Large intestine (tissue), 3 donors: Measurements from ENCODE around the gene NECAB3. TPM values are rescaled to one million over a fixed set of nuclear protein-coding genes. Genes with fewer than 3 reads are reported as not detected.

ENCODE experiments used
- DNase-seq, 2 donors: peaks; one replicate each; pipeline versions ENCODE4 v3.0.0 to v3.0.0-alpha.2; 2013
- H3K27ac ChIP-seq: one replicate; pipeline ENCODE4 v1.5.1; 2013; ENCODE audit warnings: low read length
- H3K27me3 ChIP-seq: 2 replicates; pipeline ENCODE4 v1.6.1; 2013; ENCODE audit warnings: low read length; ENCODE audit not compliant: control insufficient read depth, insufficient read depth
- H3K36me3 ChIP-seq: 2 replicates; pipeline ENCODE4 v1.6.1; 2013; ENCODE audit warnings: low read length; ENCODE audit not compliant: control insufficient read depth, insufficient read depth
- H3K4me1 ChIP-seq: one replicate; pipeline ENCODE4 v1.6.1; 2013; ENCODE audit warnings: low read length; ENCODE audit not compliant: control insufficient read depth, insufficient read depth
- H3K4me3 ChIP-seq: one replicate; pipeline ENCODE4 v1.5.1; 2013; ENCODE audit warnings: low read length
- H3K9me3 ChIP-seq: one replicate; pipeline ENCODE4 v1.6.1; 2013; ENCODE audit warnings: mild to moderate bottlenecking, low read depth, low read length, moderate library complexity; ENCODE audit not compliant: control insufficient read depth
- WGBS: methylation state at CpG from one replicate; pipeline ENCODE4 v1.1.5; 2013; ENCODE audit warnings: low lambda C conversion rate; ENCODE audit not compliant: insufficient coverage; 5-methylcytosine and 5-hydroxymethylcytosine counted together
- polyA plus RNA-seq: library from polyadenylated mRNA; unstranded; fragments of 120-200 nt; gene quantifications from one replicate; pipeline ENCODE4 v1.2.1, GENCODE V29; 2013

The NECAB3 gene
- polyA plus RNA-seq, 1 donor: 27.8 TPM

DNA sequence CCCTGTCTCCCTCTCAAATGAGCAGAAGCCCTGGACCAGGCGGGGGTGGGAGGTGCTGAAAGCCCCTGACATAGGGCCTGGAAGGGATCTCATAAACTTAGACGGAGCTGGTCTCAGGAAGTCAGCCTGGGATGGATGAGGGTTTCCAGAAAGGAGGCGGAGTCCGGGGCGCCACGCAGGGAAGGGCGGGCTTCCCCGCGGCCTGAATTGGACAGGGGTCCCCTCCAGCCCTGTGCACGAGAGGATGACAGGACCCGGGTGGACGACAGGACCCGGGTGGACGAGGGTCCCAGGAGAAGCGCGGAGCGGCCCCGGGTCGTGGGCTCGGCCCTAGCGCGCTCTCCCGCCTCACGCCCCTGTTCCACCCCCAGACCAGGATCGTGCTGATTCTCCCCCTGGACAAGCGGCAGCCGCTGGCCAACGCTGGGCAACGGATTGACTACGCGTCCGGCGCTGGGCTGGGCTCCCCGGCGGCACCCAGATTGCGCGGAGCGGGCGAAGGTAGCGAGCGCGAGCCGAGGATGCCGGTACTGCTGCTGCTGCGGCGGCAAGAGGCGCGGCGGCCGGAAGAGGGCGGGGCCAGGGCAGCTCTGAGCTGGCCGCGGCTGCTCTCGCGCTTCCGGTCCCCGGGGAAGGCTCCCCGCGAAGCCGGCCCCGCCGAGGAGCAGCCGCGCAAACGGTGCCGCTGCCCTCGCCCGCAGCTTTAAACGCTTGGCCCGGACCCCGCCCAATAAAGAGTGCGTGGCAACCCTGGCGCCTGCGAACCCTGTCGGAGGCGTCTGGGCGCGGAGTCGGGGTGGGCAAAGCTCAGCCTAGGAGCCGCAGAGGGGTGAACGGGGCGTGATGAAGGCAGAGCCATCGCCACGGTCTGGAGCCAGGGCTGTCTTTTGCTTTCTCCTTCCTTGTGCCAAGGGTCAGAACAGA lies 10.8 kb downstream of the NECAB3 start:
- DNase-seq: peak; percentile 71 to 86
- Histone ChIP-seq H3K4me1 (peaks cover 27% of the 10 kb centered on the region), H3K36me3 (peaks cover 21% of the 10 kb centered on the region), H3K4me3 (peak overlapping the region; percentile 90), H3K9me3 (peaks cover 6% of the 10 kb centered on the region), H3K27me3 (no peaks in the 10 kb centered on the region), H3K27ac (peak overlapping the region; percentile 84)
- WGBS: no CpG with 5 or more reads among the region's 84 CpGs

DNA sequence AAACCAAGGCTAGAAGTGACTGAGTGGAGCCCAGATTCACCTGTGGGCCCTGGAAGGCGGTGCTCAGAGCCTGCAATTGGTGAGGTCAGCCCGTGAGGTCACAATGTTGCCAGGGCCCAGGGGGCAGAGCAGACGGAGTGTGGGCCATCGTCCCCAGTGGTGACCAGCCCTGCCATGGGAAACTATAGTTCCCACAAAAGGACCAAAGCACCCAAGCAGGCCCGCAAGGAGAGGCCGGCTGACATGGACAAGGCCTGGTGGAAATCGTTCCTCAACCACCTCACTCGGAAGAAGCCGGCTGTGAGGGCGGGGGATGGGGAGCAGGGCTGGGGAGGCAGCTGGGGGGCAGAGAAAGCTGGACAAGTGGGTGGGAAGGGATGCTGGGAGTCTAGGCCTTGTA lies 12.1 kb downstream of the NECAB3 start, which contains the start of gene C20orf144:
TSS of gene C20orf144 (plus strand) at position 156 of the 400 bp plus-strand sequence. CDS start at position 175, 19 bp downstream.
- Histone ChIP-seq H3K27me3 (no peaks in the 10 kb centered on the region), H3K4me3 (peak within 1 kb of the TSS; percentile 90), H3K27ac (peak within 1 kb of the TSS; percentile 84), H3K36me3 (peaks cover 33% of the 10 kb centered on the region), H3K4me1 (peaks cover 18% of the 10 kb centered on the region), H3K9me3 (peaks cover 3% of the 10 kb centered on the region)
- no peak for DNase-seq
- no CpG with 5 or more reads among the region's 10 CpGs for WGBS

DNA sequence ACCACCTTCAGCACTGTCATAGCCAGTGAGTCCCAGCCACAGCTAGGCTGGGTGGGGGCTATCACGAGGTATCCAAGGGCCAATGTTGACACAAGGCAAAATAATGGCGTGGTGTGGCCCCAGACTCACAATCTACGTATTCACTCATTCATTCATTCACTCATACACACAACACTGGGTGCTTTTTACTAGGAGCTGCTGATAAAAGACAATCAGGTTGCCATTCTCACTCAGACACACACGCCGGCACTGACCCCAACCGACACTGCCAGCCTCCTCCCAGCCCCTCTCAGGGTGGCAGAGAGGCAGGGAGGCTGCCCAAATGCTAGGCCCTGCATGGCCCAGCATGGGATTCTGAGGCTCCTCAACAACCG lies 13.6 kb downstream of the NECAB3 start:
- Histone ChIP-seq H3K36me3 (peaks cover 42% of the 10 kb centered on the region), H3K9me3 (peaks cover 3% of the 10 kb centered on the region), H3K27me3 (no peaks in the 10 kb centered on the region), H3K27ac (no peak overlapping the region), H3K4me3 (no peak overlapping the region), H3K4me1 (peaks cover 13% of the 10 kb centered on the region)
- WGBS: no CpG with 5 or more reads among the region's 7 CpGs
- DNase-seq: no peak

DNA sequence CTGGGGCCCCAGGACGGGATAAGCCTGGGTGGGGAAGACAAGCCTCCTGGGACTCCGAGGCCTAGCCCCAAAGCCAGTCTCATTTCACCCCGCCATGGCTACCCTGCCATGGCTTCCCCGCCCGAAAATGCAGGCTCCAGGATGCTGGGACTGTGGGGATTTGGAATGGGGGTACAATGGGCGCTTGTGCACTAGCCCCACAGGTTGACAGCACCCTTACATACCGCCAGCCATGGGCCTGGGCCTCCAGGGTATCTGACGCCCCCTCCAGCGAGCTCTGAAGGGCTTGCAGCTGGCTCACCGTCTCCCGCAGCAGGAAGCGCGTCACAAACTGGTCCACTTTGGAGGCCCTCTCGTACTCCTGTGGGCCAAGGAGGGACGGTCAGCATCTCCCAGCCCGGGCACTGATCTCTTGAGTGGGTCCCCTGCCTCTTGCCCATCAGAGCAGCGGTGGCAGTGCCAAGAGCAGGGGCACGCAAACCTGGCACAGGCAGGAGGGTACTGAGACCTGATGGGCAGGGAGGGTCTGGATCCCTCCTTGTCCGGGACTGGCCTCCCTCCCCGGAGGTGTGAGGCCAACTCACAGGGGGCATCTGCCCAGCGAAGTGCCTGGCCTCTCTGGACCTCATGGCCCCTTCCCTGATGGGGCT lies 14.1 kb downstream of the NECAB3 start:
- peaks cover 3% of the 10 kb centered on the region for H3K9me3 ChIP-seq
- H3K36me3 ChIP-seq: peaks cover 42% of the 10 kb centered on the region
- no CpG with 5 or more reads among the region's 21 CpGs for WGBS
- peaks cover 16% of the 10 kb centered on the region for H3K4me1 ChIP-seq
- DNase-seq: no peak
- H3K27me3 ChIP-seq: no peaks in the 10 kb centered on the region
- H3K4me3 ChIP-seq: no peak overlapping the region
- H3K27ac ChIP-seq: no peak overlapping the region

DNA sequence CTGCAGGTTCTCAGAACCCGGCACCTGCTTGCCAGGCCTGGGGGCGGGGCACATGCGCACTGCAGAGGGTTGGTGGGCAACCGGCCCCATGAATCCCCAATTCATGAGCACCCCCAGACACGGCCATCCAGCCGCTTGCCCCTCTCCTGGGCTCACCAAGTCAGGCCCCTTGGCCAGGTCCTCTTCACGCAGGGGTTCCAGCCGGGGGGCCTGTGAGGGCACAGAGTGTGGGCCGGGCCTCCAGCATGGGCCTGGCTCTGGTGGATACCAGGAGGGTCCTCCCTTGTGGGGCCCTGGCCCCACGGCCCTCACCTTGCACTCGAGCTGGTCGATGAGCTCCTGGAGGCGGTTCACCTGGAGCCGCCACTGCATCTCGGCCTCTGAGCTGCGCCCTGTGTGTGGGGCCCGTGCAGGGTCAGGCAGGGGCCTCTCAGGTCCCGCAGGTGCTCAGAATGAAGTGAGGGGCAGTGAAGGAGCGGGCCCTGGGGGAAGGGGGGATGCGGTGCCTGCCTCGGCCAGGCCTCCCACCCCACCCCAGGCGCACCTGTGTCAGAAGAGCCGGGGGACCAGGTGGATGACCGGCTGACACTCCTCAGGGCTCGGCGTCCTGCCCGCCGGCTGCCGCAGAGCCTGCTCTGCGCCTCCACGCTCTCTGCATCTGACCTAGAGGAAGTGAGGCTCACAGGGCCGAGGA lies 14.7 kb downstream of the NECAB3 start:
- H3K4me1 ChIP-seq: peaks cover 23% of the 10 kb centered on the region
- H3K36me3 ChIP-seq: peaks cover 42% of the 10 kb centered on the region
- H3K27ac ChIP-seq: no peak overlapping the region
- DNase-seq: no peak
- H3K4me3 ChIP-seq: no peak overlapping the region
- H3K27me3 ChIP-seq: no peaks in the 10 kb centered on the region
- peaks cover 3% of the 10 kb centered on the region for H3K9me3 ChIP-seq
- no CpG with 5 or more reads among the region's 32 CpGs for WGBS

DNA sequence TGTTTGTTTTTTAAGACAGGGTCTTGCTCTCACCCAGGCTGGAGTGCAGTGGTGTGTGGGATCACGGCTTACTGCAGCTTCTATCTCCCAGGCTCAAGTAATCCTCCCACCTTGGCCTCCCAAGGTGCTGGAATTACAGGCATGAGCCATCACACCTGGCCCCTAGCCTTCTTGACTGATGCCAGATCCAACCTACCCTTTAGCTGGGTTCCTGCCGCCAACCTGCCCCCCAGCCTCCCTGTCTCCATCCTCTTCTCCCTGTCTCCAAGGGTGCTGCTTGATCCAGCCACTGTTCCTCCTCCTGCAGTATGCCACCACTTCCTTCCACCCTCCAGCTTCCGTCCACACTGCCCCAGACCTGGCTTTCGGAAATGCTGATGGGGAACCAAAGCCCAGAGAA lies 15.3 kb downstream of the NECAB3 start:
- H3K27ac ChIP-seq: no peak overlapping the region
- peaks cover 3% of the 10 kb centered on the region for H3K9me3 ChIP-seq
- no CpG with 5 or more reads among the region's 4 CpGs for WGBS
- H3K27me3 ChIP-seq: no peaks in the 10 kb centered on the region
- DNase-seq: no peak
- peaks cover 42% of the 10 kb centered on the region for H3K36me3 ChIP-seq
- H3K4me1 ChIP-seq: peaks cover 22% of the 10 kb centered on the region
- H3K4me3 ChIP-seq: no peak overlapping the region

DNA sequence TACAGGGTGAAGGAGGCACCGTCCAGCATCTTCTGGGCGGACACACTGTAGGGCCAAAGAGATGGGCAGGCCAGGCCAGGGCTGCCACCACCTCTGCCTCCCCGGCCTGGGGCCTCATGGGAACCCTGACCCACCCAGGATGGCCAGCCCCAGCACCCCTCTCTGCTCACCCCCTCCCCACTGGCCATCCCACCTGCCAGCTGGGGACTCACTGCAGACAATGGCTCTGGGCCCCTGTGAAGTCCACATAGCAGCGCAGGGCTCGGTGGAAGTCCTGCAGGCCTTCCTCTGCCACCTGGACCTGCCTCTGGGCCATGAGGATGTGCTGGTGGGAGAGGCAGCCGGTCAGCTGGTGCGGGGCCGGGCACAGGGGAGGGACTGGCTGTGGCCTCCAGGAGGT lies 15.7 kb downstream of the NECAB3 start:
- no peak for DNase-seq
- Histone ChIP-seq H3K9me3 (peaks cover 3% of the 10 kb centered on the region), H3K4me1 (peaks cover 24% of the 10 kb centered on the region), H3K27me3 (no peaks in the 10 kb centered on the region), H3K36me3 (peaks cover 42% of the 10 kb centered on the region), H3K4me3 (no peak overlapping the region), H3K27ac (no peak overlapping the region)
- no CpG with 5 or more reads among the region's 8 CpGs for WGBS

DNA sequence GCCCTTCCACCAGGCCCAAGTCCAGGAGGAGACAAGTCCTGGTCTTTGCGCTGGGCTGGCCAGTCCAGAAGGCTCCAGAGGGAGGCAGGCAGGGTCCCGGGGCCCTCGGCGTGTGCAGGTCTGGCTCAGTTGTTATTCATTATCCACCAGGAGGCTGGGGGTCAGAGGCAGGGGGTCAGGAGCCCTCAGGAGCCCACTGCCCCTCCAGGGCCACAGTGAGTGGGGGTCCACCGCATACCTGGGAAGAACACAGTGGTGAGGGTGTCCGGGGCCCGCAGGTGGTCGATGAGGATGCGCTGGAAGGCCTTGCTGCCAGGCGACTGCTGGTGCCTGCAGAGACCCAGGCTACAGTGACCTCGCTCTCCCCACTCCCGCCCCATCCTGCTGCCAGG lies 16.5 kb downstream of the NECAB3 start:
- no CpG with 5 or more reads among the region's 12 CpGs for WGBS
- H3K4me1 ChIP-seq: peaks cover 28% of the 10 kb centered on the region
- H3K27me3 ChIP-seq: no peaks in the 10 kb centered on the region
- DNase-seq: no peak
- peaks cover 3% of the 10 kb centered on the region for H3K9me3 ChIP-seq
- no peak overlapping the region for H3K27ac ChIP-seq
- peaks cover 42% of the 10 kb centered on the region for H3K36me3 ChIP-seq
- H3K4me3 ChIP-seq: no peak overlapping the region

DNA sequence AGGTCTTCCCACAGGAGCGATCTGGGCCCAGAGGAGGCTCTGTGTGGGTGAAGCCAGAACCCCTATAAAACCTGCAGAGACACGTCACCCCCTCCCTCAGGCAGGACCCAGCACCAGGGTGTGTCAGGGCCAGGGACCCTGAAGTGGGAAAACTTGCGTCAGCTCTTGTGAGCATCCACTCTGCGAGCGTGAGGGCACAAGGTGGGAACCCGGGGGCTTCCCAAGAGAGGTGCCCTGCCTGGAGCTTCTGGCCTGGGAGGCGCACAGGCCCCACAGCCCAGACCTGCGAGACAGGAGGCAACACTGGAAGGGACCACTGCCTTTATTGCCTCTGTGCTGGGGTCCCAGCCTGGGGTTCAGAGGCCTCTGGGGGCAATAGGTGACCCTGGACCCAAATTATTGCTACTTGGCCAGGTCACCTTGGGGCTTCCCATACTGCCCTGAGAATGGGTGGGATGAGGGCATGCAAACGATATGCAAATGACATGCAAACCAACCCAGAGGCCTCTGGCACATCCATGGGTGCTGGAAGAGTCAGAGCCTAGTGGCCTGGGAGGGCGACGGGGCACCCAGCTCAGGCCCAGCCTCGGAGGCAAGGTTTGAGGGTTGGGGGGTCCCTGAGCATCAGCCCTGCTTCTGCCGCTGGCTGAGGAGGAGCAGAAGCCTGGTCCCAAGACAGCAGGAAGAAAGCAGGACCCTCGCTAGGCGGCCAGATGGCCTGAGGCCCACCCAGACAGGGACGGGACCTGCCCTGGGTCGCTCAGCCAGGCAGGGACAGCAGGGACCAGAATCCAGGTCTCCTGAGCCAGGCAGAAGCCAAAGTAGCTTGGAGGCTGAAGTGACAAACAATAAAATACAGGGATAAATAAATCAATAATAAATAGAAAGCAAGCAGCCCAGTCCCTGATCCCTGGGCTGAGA lies 17.2 kb downstream of the NECAB3 start:
- no peaks in the 10 kb centered on the region for H3K27me3 ChIP-seq
- DNase-seq: no peak
- H3K4me1 ChIP-seq: peaks cover 27% of the 10 kb centered on the region
- WGBS: no CpG with 5 or more reads among the region's 17 CpGs
- peaks cover 3% of the 10 kb centered on the region for H3K9me3 ChIP-seq
- H3K4me3 ChIP-seq: no peak overlapping the region
- peaks cover 42% of the 10 kb centered on the region for H3K36me3 ChIP-seq
- H3K27ac ChIP-seq: no peak overlapping the region
